ENCODE measurements around the gene PSMD2.
"Not testable (repeated sequence)": the region's sequence is repeated elsewhere in the genome, so short reads cannot be mapped to it uniquely, and the experiment has no call there.

PSMD2 gene

GRCh38 chr3:184339001-184339400 is 40.0 kb downstream of the PSMD2 start:
- no peak for DNase-seq (ENCODE audit: low read depth in 2 of 2)

GRCh38 chr3:184339451-184340135 is 40.6 kb downstream of the PSMD2 start:
- DNase-seq (ENCODE audit: low read depth in 2 of 2), result not testable (repeated sequence)

GRCh38 chr3:184341925-184342324 is 42.9 kb downstream of the PSMD2 start:
- DNase-seq (ENCODE audit: low read depth in 2 of 2), result no peak

- DNase-seq (ENCODE audit: low read depth in 2 of 2), result no peak
These were observed 44.3 kb downstream of the PSMD2 start for GRCh38 chr3:184343200-184343876.

GRCh38 chr3:184344579-184345316 is 45.7 kb downstream of the PSMD2 start:
- DNase-seq (ENCODE audit: low read depth in 2 of 2), result no peak

- no peak for DNase-seq (ENCODE audit: low read depth in 2 of 2)
These were observed 46.5 kb downstream of the PSMD2 start for GRCh38 chr3:184345317-184346144.

GRCh38 chr3:184346480-184347190 is 47.6 kb downstream of the PSMD2 start:
- DNase-seq (ENCODE audit: low read depth in 2 of 2), result no peak

- no peak for DNase-seq (ENCODE audit: low read depth in 2 of 2)
These were observed 48.4 kb downstream of the PSMD2 start for GRCh38 chr3:184347321-184348056.

GRCh38 chr3:184348057-184348382 is 49.0 kb downstream of the PSMD2 start:
- no peak for DNase-seq (ENCODE audit: low read depth in 2 of 2)

- DNase-seq (ENCODE audit: low read depth in 2 of 2), result no peak
These were observed 50.8 kb downstream of the PSMD2 start for GRCh38 chr3:184349563-184350470.

- no peak for DNase-seq (ENCODE audit: low read depth in 2 of 2)
These were observed 51.6 kb downstream of the PSMD2 start for GRCh38 chr3:184350618-184351017.

- no peak for DNase-seq (ENCODE audit: low read depth in 2 of 2)
These were observed 52.6 kb downstream of the PSMD2 start for GRCh38 chr3:184351511-184352148.

- DNase-seq (ENCODE audit: low read depth in 2 of 2), result no peak
These were observed 53.2 kb downstream of the PSMD2 start for GRCh38 chr3:184352149-184352785.

- DNase-seq (ENCODE audit: low read depth in 2 of 2), result no peak
These were observed 54.0 kb downstream of the PSMD2 start for GRCh38 chr3:184352897-184353545.

GRCh38 chr3:184353546-184353941 is 54.5 kb downstream of the PSMD2 start:
- no peak for DNase-seq (ENCODE audit: low read depth in 2 of 2)

- DNase-seq (ENCODE audit: low read depth in 2 of 2), result no peak
These were observed 55.2 kb downstream of the PSMD2 start for GRCh38 chr3:184354121-184354728.

GRCh38 chr3:184354754-184355153 is 55.7 kb downstream of the PSMD2 start:
- no peak for DNase-seq (ENCODE audit: low read depth in 2 of 2)
